Measurements from ENCODE around the gene BSDC1. TPM values are rescaled to one million over a fixed set of nuclear protein-coding genes. Genes with fewer than 3 reads are reported as not detected.

Gene BSDC1
- total and polyA plus RNA-seq, 2 of the 13 experiments (the other 11 are each of a cell fraction or from before 2014, with no cell fraction given), result 40.3 to 64.2 TPM

GRCh38 chr1:32336591-32336932, 57.7 kb downstream of the BSDC1 start (continued):
- TF ChIP-seq ZBTB4 (CRISPR knock-in tag; IDR thresholded peaks at IDR 0.05; ENCODE audit: borderline replicate concordance), result no peak
- TF ChIP-seq KLF9 (CRISPR knock-in tag; IDR thresholded peaks at IDR 0.05; ENCODE audit: low read depth), result no peak
- TF ChIP-seq ZBTB26 (CRISPR knock-in tag; IDR thresholded peaks at IDR 0.05; ENCODE audit: borderline replicate concordance), result no peak
- TF ChIP-seq KDM5B (CRISPR knock-in tag; IDR thresholded peaks at IDR 0.05; ENCODE audit: borderline replicate concordance), result no peak; the same call in 1 of the 2 replicates
- TF ChIP-seq AKAP8 (CRISPR knock-in tag; IDR thresholded peaks at IDR 0.05), result no peak
- TF ChIP-seq LCORL (IDR thresholded peaks at IDR 0.05), result no peak
- TF ChIP-seq LCORL (CRISPR knock-in tag; IDR thresholded peaks at IDR 0.05), result 0 out of 2 replicates have a peak, but pooled peaks have one; percentile 45
- no peak for TF ChIP-seq MLXIP (CRISPR knock-in tag; IDR thresholded peaks at IDR 0.05; ENCODE audit: borderline replicate concordance)
- no peak for TF ChIP-seq THAP11 (CRISPR knock-in tag; IDR thresholded peaks at IDR 0.05)
- 0 out of 2 replicates have a peak, but pooled peaks have one; percentile 38 for TF ChIP-seq GLI4 (CRISPR knock-in tag; IDR thresholded peaks at IDR 0.05; ENCODE audit: borderline replicate concordance)
- TF ChIP-seq DRAP1 (CRISPR knock-in tag; IDR thresholded peaks at IDR 0.05), result no peak
- TF ChIP-seq ZNF235 (CRISPR knock-in tag; IDR thresholded peaks at IDR 0.05; ENCODE audit: borderline replicate concordance), result no peak
- TF ChIP-seq PCBP1 (IDR thresholded peaks at IDR 0.05; ENCODE audit: borderline replicate concordance, low read depth, low read length), result no peak
- no peak for TF ChIP-seq CEBPZ (IDR thresholded peaks at IDR 0.05; ENCODE audit: low read length)
- TF ChIP-seq SOX6 (IDR thresholded peaks at IDR 0.05), result no peak
- no peak for TF ChIP-seq SOX6 (CRISPR knock-in tag; IDR thresholded peaks at IDR 0.05)
- peak; percentile 25; the same call in 1 of the 2 replicates for TF ChIP-seq SALL1 (CRISPR knock-in tag; IDR thresholded peaks at IDR 0.05)
- TF ChIP-seq ZBTB42 (CRISPR knock-in tag; IDR thresholded peaks at IDR 0.05), result 0 out of 2 replicates have a peak, but pooled peaks have one; percentile 6
- TF ChIP-seq ZNF224 (CRISPR knock-in tag; IDR thresholded peaks at IDR 0.05), result 0 out of 2 replicates have a peak, but pooled peaks have one; percentile 8
- 0 out of 2 replicates have a peak, but pooled peaks have one; percentile 32 for TF ChIP-seq MTA1 (CRISPR knock-in tag; IDR thresholded peaks at IDR 0.05; ENCODE audit: borderline replicate concordance)

Measured in HepG2 (cell line).